Measurements from ENCODE around the gene GLS2.
"Not testable (repeated sequence)": the region's sequence is repeated elsewhere in the genome, so short reads cannot be mapped to it uniquely, and the experiment has no call there.

DNA sequence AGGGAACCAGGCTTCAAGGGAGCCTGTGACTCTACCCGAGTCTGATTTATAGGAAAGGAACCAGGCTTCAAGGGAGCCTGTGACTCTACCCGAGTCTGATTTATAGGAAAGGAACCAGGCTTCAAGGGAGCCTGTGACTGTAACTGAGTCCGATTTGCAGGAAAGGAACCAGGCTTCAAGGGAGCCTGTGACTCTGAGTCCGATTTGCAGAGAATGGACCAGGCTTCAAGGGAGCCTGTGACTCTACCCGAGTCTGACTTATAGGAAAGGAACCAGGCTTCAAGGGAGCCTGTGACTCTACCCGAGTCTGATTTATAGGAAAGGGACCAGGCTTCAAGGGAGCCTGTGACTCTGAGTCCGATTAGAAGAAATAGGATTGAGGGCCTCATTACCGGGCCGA is 11.5 kb upstream of the GLS2 start:
- TF ChIP-seq, protein P1, sequence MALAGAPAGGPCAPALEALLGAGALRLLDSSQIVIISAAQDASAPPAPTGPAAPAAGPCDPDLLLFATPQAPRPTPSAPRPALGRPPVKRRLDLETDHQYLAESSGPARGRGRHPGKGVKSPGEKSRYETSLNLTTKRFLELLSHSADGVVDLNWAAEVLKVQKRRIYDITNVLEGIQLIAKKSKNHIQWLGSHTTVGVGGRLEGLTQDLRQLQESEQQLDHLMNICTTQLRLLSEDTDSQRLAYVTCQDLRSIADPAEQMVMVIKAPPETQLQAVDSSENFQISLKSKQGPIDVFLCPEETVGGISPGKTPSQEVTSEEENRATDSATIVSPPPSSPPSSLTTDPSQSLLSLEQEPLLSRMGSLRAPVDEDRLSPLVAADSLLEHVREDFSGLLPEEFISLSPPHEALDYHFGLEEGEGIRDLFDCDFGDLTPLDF (CRISPR knock-in tag; IDR thresholded peaks at IDR 0.05): not testable (repeated sequence)
- TF ChIP-seq, protein P2, sequence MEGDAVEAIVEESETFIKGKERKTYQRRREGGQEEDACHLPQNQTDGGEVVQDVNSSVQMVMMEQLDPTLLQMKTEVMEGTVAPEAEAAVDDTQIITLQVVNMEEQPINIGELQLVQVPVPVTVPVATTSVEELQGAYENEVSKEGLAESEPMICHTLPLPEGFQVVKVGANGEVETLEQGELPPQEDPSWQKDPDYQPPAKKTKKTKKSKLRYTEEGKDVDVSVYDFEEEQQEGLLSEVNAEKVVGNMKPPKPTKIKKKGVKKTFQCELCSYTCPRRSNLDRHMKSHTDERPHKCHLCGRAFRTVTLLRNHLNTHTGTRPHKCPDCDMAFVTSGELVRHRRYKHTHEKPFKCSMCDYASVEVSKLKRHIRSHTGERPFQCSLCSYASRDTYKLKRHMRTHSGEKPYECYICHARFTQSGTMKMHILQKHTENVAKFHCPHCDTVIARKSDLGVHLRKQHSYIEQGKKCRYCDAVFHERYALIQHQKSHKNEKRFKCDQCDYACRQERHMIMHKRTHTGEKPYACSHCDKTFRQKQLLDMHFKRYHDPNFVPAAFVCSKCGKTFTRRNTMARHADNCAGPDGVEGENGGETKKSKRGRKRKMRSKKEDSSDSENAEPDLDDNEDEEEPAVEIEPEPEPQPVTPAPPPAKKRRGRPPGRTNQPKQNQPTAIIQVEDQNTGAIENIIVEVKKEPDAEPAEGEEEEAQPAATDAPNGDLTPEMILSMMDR (IDR thresholded peaks at IDR 0.05): not testable (repeated sequence)
- TF ChIP-seq TEAD1 (CRISPR knock-in tag; IDR thresholded peaks at IDR 0.05); SP1 (CRISPR knock-in tag; conservative IDR thresholded peaks at IDR 0.05); CREB1 (CRISPR knock-in tag; IDR thresholded peaks at IDR 0.05); TP53 (CRISPR knock-in tag; IDR thresholded peaks at IDR 0.05); ZNF512 (CRISPR knock-in tag; IDR thresholded peaks at IDR 0.05; ENCODE audit: borderline replicate concordance): not testable (repeated sequence)
- TF ChIP-seq, protein P3, sequence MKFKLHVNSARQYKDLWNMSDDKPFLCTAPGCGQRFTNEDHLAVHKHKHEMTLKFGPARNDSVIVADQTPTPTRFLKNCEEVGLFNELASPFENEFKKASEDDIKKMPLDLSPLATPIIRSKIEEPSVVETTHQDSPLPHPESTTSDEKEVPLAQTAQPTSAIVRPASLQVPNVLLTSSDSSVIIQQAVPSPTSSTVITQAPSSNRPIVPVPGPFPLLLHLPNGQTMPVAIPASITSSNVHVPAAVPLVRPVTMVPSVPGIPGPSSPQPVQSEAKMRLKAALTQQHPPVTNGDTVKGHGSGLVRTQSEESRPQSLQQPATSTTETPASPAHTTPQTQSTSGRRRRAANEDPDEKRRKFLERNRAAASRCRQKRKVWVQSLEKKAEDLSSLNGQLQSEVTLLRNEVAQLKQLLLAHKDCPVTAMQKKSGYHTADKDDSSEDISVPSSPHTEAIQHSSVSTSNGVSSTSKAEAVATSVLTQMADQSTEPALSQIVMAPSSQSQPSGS (CRISPR knock-in tag; IDR thresholded peaks at IDR 0.05; ENCODE audit: borderline replicate concordance, low read depth): not testable (repeated sequence)
- TF ChIP-seq, protein P4, sequence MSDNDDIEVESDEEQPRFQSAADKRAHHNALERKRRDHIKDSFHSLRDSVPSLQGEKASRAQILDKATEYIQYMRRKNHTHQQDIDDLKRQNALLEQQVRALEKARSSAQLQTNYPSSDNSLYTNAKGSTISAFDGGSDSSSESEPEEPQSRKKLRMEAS (CRISPR knock-in tag; IDR thresholded peaks at IDR 0.05): not testable (repeated sequence)
